Smooth muscle cell (in vitro differentiated cells): Measurements from ENCODE around the gene CCND1. TPM values are rescaled to one million over a fixed set of nuclear protein-coding genes. Genes with fewer than 3 reads are reported as not detected.

Source experiments
- DNase-seq: peaks from one replicate; lab custom pipeline; 2025; ENCODE audit not compliant: unreplicated experiment; lab: John Stamatoyannopoulos, UW
- H2AFZ ChIP-seq: fragments of 200-600 bp; sonication (generic); 2 replicates; pipeline ENCODE4 v1.6.0; 2016; ENCODE audit warnings: antibody characterized with exemption, low read depth, mild to moderate bottlenecking
- H3F3A ChIP-seq: fragments of 200-600 bp; sonication (generic); 2 replicates; pipeline ENCODE4 v1.6.0; 2017; ENCODE audit warnings: antibody characterized with exemption, low read depth
- H3K27ac ChIP-seq: fragments of 200-600 bp; sonication (generic); 2 replicates; pipeline ENCODE4 v1.5.1; 2016; ENCODE audit warnings: low read depth, mild to moderate bottlenecking
- H3K27me3 ChIP-seq: fragments of 200-600 bp; sonication (generic); 2 replicates; pipeline ENCODE4 v1.6.1; 2016; ENCODE audit warnings: low read depth, mild to moderate bottlenecking
- H3K36me3 ChIP-seq: fragments of 200-600 bp; sonication (generic); 2 replicates; pipeline ENCODE4 v1.5.1; 2016; ENCODE audit warnings: low read depth
- H3K4me1 ChIP-seq: fragments of 200-600 bp; sonication (generic); 2 replicates; pipeline ENCODE4 v1.5.1; 2016; ENCODE audit warnings: low read depth
- H3K4me2 ChIP-seq: fragments of 200-600 bp; sonication (generic); 2 replicates; pipeline ENCODE4 v1.6.0; 2016; ENCODE audit warnings: mild to moderate bottlenecking
- H3K4me3 ChIP-seq: fragments of 200-600 bp; sonication (generic); 2 replicates; pipeline ENCODE4 v1.5.1; 2016; ENCODE audit warnings: mild to moderate bottlenecking
- H3K79me2 ChIP-seq: fragments of 200-600 bp; sonication (generic); 2 replicates; pipeline ENCODE4 v1.6.0; 2016; ENCODE audit warnings: low read depth, mild to moderate bottlenecking
- H3K9ac ChIP-seq: fragments of 200-600 bp; sonication (generic); 2 replicates; pipeline ENCODE4 v1.6.0; 2016; ENCODE audit warnings: low read depth
- H3K9me3 ChIP-seq: fragments of 200-600 bp; sonication (generic); replicated peaks from 2 replicates; pipeline ENCODE4 v1.5.1; 2016; ENCODE audit warnings: low read depth
- H4K20me1 ChIP-seq: fragments of 200-600 bp; sonication (generic); 2 replicates; pipeline ENCODE4 v1.6.0; 2016; ENCODE audit warnings: low read depth
- CTCF ChIP-seq: fragments of 200-600 bp; sonication (generic); IDR thresholded peaks from 2 replicates; pipeline ENCODE4 v1.5.1; 2017; ENCODE audit warnings: borderline replicate concordance, mild to moderate bottlenecking, antibody characterized with exemption; ENCODE audit not compliant: insufficient read depth, poor library complexity, severe bottlenecking
- WGBS: methylation state at CpG from one replicate; pipeline ENCODE4 v1.1.7; 2016; ENCODE audit warnings: low lambda C conversion rate; 5-methylcytosine and 5-hydroxymethylcytosine counted together
- polyA plus RNA-seq: library from polyadenylated mRNA; unstranded; fragments of >200 nt; fragmentation: Nextera tagmentation; extraction: Ambion mirVana; gene quantifications from 2 replicates; pipeline ENCODE4 v1.2.1, GENCODE V29; 2016
- total RNA-seq: library from RNA; depleted of rRNA; stranded (reverse); fragments of >200 nt; gene quantifications from 2 replicates; pipeline ENCODE4 v1.2.3, GENCODE V29; 2014

The CCND1 gene
- total and polyA plus RNA-seq, 2 experiments from 2014 or later: 281 to 482 TPM

DNA sequence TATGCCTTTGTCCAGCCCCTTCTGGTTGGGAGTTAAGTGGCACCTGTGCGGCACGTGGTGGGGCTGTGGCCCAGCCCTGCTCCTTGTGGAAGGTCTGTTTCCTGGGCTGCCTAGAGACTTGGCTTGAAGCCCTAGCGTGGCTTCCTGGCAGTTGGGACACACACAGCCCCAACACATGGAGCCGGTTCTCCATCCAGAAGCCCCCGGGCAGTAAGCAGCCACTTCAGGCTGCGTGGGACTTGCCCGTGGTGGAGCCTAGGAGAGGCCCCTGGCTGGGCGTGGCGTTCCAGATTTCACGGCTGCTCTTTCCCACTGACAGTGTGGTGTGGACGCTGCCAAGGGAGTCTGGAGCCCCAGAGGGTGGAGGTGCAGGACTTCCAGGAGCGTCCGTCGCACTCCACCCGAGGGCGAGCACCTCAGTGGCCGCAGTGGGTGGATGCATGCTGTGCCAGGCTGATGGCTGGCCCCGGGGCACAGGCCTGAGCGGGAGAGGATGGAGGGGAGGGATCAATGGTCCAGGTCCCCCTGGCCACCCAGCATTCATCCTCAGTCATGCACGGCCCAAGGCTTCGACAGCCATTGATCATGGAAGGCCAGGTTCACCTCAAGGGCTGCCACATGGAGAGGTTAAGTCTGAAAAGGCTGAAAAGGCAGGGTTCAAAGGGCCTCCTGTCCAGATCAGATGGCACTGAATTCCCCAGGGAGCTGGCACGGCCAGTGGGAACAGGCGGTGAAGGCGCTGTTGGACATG is 9.3 kb downstream of the CCND1 start:
- Histone ChIP-seq H3F3A (peaks cover 31% of the 10 kb centered on the region), H4K20me1 (peaks cover 98% of the 10 kb centered on the region), H3K27ac (no peak overlapping the region), H3K4me2 (no peak overlapping the region), H3K79me2 (peaks cover 41% of the 10 kb centered on the region), H3K4me1 (peaks cover 8% of the 10 kb centered on the region), H3K4me3 (no peak overlapping the region), H3K9ac (no peak overlapping the region), H3K27me3 (no peaks in the 10 kb centered on the region), H3K9me3 (no peaks in the 10 kb centered on the region), H2AFZ (no peak overlapping the region), H3K36me3 (peaks cover 19% of the 10 kb centered on the region)
- WGBS: 95% methylated on average over 24 of the region's 24 CpGs
- TF ChIP-seq CTCF: no peak
- DNase-seq: no peak

- no peak overlapping the region for H3K9ac ChIP-seq
- H3K4me3 ChIP-seq: no peak overlapping the region
- H3F3A ChIP-seq: peaks cover 28% of the 10 kb centered on the region
- H3K9me3 ChIP-seq: no peaks in the 10 kb centered on the region
- peaks cover 2% of the 10 kb centered on the region for H3K4me1 ChIP-seq
- H2AFZ ChIP-seq: no peak overlapping the region
- no peak for DNase-seq
- peaks cover 93% of the 10 kb centered on the region for H4K20me1 ChIP-seq
- H3K27ac ChIP-seq: no peak overlapping the region
- TF ChIP-seq CTCF: no peak
- no peak overlapping the region for H3K4me2 ChIP-seq
- H3K79me2 ChIP-seq: peaks cover 34% of the 10 kb centered on the region
- peaks cover 19% of the 10 kb centered on the region for H3K36me3 ChIP-seq
- H3K27me3 ChIP-seq: no peaks in the 10 kb centered on the region
- whole genome bisulfite sequencing: 98% methylated on average over 18 of the region's 23 CpGs
Measured at GRCh38 chr11:69650832-69651344, 9.9 kb downstream of the CCND1 start.

DNA sequence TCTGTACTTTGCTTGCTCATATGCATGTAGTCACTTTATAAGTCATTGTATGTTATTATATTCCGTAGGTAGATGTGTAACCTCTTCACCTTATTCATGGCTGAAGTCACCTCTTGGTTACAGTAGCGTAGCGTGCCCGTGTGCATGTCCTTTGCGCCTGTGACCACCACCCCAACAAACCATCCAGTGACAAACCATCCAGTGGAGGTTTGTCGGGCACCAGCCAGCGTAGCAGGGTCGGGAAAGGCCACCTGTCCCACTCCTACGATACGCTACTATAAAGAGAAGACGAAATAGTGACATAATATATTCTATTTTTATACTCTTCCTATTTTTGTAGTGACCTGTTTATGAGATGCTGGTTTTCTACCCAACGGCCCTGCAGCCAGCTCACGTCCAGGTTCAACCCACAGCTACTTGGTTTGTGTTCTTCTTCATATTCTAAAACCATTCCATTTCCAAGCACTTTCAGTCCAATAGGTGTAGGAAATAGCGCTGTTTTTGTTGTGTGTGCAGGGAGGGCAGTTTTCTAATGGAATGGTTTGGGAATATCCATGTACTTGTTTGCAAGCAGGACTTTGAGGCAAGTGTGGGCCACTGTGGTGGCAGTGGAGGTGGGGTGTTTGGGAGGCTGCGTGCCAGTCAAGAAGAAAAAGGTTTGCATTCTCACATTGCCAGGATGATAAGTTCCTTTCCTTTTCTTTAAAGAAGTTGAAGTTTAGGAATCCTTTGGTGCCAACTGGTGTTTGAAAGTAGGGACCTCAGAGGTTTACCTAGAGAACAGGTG is 11.1 kb downstream of the CCND1 start:
- Histone ChIP-seq H4K20me1 (peaks cover 81% of the 10 kb centered on the region), H3K27me3 (no peaks in the 10 kb centered on the region), H3K27ac (peak overlapping the region; percentile 16), H3F3A (peaks cover 26% of the 10 kb centered on the region), H3K4me2 (no peak overlapping the region), H3K9ac (no peak overlapping the region), H3K4me1 (no peaks in the 10 kb centered on the region), H3K79me2 (peaks cover 26% of the 10 kb centered on the region), H2AFZ (no peak overlapping the region), H3K9me3 (no peaks in the 10 kb centered on the region), H3K4me3 (no peak overlapping the region), H3K36me3 (peaks cover 19% of the 10 kb centered on the region)
- DNase-seq: no peak
- 96% methylated on average over 15 of the region's 15 CpGs for WGBS
- no peak for TF ChIP-seq CTCF
